SKM-1 treated with dmso at 0.1 percent for 144 hours (cell line): ENCODE measurements around the gene BUB3.
A peak's percentile ranks its signal among the peaks of the same experiment; 100 is the strongest.

Source experiments
- DNase-seq: peaks from one replicate; lab custom pipeline; 2025; ENCODE audit not compliant: unreplicated experiment; lab: John Stamatoyannopoulos, UW

The BUB3 gene

GRCh38 chr10:123154092-123154710 is at the start of gene BUB3:
Gene BUB3 (plus strand): TSS chr10:123154402. CDS start chr10:123154918, 516 bp downstream.
- peak; percentile 98 for DNase-seq

GRCh38 chr10:123109466-123109865 is 44.7 kb upstream of the BUB3 start:
- DNase-seq, result no peak

- no peak for DNase-seq
Measured at GRCh38 chr10:123117644-123118417, 36.4 kb upstream of the BUB3 start.

GRCh38 chr10:123119081-123119480 is 35.1 kb upstream of the BUB3 start:
- no peak for DNase-seq

GRCh38 chr10:123126246-123126645 is 28.0 kb upstream of the BUB3 start:
- no peak for DNase-seq

- DNase-seq, result no peak
Measured at GRCh38 chr10:123129618-123130271, 24.5 kb upstream of the BUB3 start.

GRCh38 chr10:123132576-123133477 is 21.4 kb upstream of the BUB3 start:
- DNase-seq, result peak; percentile 47

GRCh38 chr10:123133541-123134342 is 20.5 kb upstream of the BUB3 start:
- DNase-seq, result no peak

- DNase-seq, result no peak
Measured at GRCh38 chr10:123134343-123134914, 19.8 kb upstream of the BUB3 start.

GRCh38 chr10:123134915-123135414 is 19.2 kb upstream of the BUB3 start:
- no peak for DNase-seq

GRCh38 chr10:123135415-123136141 is 18.6 kb upstream of the BUB3 start, which contains the start of gene HMX3:
Gene HMX3 (plus strand): TSS chr10:123135970. CDS start chr10:123136051, 81 bp downstream.
- no peak for DNase-seq

- DNase-seq, result no peak
Measured at GRCh38 chr10:123136221-123136805, 17.9 kb upstream of the BUB3 start.

GRCh38 chr10:123136806-123137642 is 17.2 kb upstream of the BUB3 start:
- no peak for DNase-seq

GRCh38 chr10:123139165-123139520 is 15.1 kb upstream of the BUB3 start:
- no peak for DNase-seq

GRCh38 chr10:123139521-123140163 is 14.6 kb upstream of the BUB3 start:
- no peak for DNase-seq

GRCh38 chr10:123140164-123140982 is 13.8 kb upstream of the BUB3 start:
- DNase-seq, result no peak
